Breast epithelium (tissue), 3 donors: ENCODE results near the gene GPATCH4.

Experiments used
- CTCF ChIP-seq, 3 donors: fragments of 450-650 bp; IDR thresholded peaks; one replicate each; pipeline ENCODE4 v1.5.1; 2016 to 2017; ENCODE audit warnings: antibody characterized with exemption in 3 of 3, mild to moderate bottlenecking in 3 of 3, moderate library complexity in 3 of 3
- POLR2A ChIP-seq: fragments of 450-650 bp; IDR thresholded peaks from one replicate; pipeline ENCODE4 v1.6.1; 2016; ENCODE audit warnings: antibody characterized with exemption, mild to moderate bottlenecking, moderate library complexity
- POLR2AphosphoS5 ChIP-seq, 3 donors: sonication (generic); formaldehyde crosslinking; IDR thresholded peaks; one replicate each; pipeline ENCODE4 v1.6.1; 2017; ENCODE audit warnings: antibody characterized with exemption in 3 of 3

GRCh38 chr1:156622581-156623297, 21.5 kb upstream of the GPATCH4 start:
- TF ChIP-seq POLR2AphosphoS5 (IDR thresholded peaks at IDR 0.05) (no peak), CTCF (IDR thresholded peaks at IDR 0.05) (no peak), POLR2A (no peak)
